Sigmoid colon (tissue), 7 donors: ENCODE measurements around the gene CYB5R4. TPM values are rescaled to one million over a fixed set of nuclear protein-coding genes. Genes with fewer than 3 reads are reported as not detected.
A peak's percentile ranks its signal among the peaks of the same experiment; 100 is the strongest.

Experiments used
- DNase-seq: peaks from one replicate; pipeline ENCODE4 v3.0.0-alpha.2; 2019
- H3K27ac ChIP-seq, 4 donors: fragments of 200-600 bp; sonication (generic); one replicate each; pipeline ENCODE4 v1.5.1; 2016 to 2019; ENCODE audit warnings: mild to moderate bottlenecking in 1 of 4
- H3K27me3 ChIP-seq, 3 donors: fragments of 200-600 bp; sonication (generic); one replicate each; pipeline ENCODE4 v1.5.1; 2019; ENCODE audit warnings: mild to moderate bottlenecking in 1 of 3
- H3K36me3 ChIP-seq, 4 donors: fragments of 200-600 bp; sonication (generic); one replicate each; pipeline ENCODE4 v1.5.1; 2016 to 2019
- H3K4me1 ChIP-seq, 4 donors: fragments of 200-600 bp; sonication (generic); one replicate each; pipeline ENCODE4 v1.5.1; 2017 to 2019
- H3K4me3 ChIP-seq, 4 donors: fragments of 200-600 bp; sonication (generic); one replicate each; pipeline ENCODE4 v1.5.1; 2017 to 2019; ENCODE audit warnings: mild to moderate bottlenecking in 2 of 4, moderate library complexity in 1 of 4
- H3K9me3 ChIP-seq, 4 donors: fragments of 200-600 bp in 3 of 4; sonication (generic) in 3 of 4; one replicate each; pipeline versions ENCODE4 v1.5.1 to v1.6.1; 2013 to 2019
- EP300 ChIP-seq, 4 donors: sonication (generic); formaldehyde crosslinking; IDR thresholded peaks; one replicate each; pipeline ENCODE4 v1.6.1; 2017; ENCODE audit warnings: antibody characterized with exemption in 4 of 4
- POLR2A ChIP-seq, 2 donors: fragments of 450-650 bp; IDR thresholded peaks; one replicate each; pipeline ENCODE4 v1.6.1; 2016; ENCODE audit warnings: antibody characterized with exemption in 2 of 2, mild to moderate bottlenecking in 2 of 2, moderate library complexity in 2 of 2
- POLR2AphosphoS5 ChIP-seq, 4 donors: sonication (generic); formaldehyde crosslinking; IDR thresholded peaks; one replicate each; pipeline ENCODE4 v1.6.1; 2017; ENCODE audit warnings: antibody characterized with exemption in 4 of 4
- WGBS, 2 donors: extraction: QIAGEN DNeasy Blood & Tissue Kit; methylation state at CpG; one replicate each; pipeline ENCODE4 v1.1.7; 2013; 5-methylcytosine and 5-hydroxymethylcytosine counted together
- intact Hi-C: fragments of 100-400 bp; cut with DNase I; formaldehyde crosslinking; loops from one replicate; pipeline ENCODE4 v1.15.1; 2023
- polyA plus RNA-seq, 3 donors: library from polyadenylated mRNA; stranded (reverse); fragments of 200-250 nt; gene quantifications; one replicate each; pipeline ENCODE4 v1.2.3, GENCODE V29; 2013
- total RNA-seq, 4 donors: library from RNA; depleted of rRNA; stranded (reverse); fragments of >200 nt; gene quantifications; one replicate each; pipeline ENCODE4 v1.1.0, GENCODE V29; 2016
- TF ChIP-seq, protein P1 (sequence below), 4 experiments: fragments of 450-650 bp in 3 of 4; fragments of 200-600 bp in 1 of 4; IDR thresholded peaks; one replicate each; pipeline ENCODE4 v1.5.1; 2016 to 2019; ENCODE audit warnings: antibody characterized with exemption in 4 of 4, mild to moderate bottlenecking in 3 of 4, moderate library complexity in 2 of 4
- donor health status: healthy with polysubstance abuse.
- donor health status: Bipolar disorder and iron deficiency.
- donor health status: healthy.

The CYB5R4 gene
- total and polyA plus RNA-seq, 7 donors = 9.7 to 35.6 (median 14.3) TPM

DNA sequence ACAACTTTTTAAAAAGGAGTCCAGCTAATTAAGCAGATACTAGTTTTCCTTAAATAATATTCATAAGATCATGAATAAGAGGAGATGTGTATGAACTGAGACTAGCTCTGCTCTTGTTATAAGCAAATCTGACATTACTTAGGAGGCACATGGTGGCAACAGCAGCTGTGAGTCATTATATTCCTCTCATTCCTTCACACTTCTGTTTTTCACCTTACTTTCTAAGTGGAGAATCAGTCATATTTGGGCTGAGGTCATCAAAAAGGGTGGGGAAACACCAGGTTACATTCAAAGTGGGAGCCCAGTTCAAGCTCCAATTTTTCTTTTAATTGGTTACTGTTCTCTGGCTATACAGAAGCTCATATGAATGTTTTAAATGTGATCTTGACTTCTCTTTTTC is 12.3 kb upstream of the CYB5R4 start:
- H3K27me3 ChIP-seq = no peaks in the 10 kb centered on the region
- intact Hi-C loops = no loop called here
- TF ChIP-seq, protein P1, sequence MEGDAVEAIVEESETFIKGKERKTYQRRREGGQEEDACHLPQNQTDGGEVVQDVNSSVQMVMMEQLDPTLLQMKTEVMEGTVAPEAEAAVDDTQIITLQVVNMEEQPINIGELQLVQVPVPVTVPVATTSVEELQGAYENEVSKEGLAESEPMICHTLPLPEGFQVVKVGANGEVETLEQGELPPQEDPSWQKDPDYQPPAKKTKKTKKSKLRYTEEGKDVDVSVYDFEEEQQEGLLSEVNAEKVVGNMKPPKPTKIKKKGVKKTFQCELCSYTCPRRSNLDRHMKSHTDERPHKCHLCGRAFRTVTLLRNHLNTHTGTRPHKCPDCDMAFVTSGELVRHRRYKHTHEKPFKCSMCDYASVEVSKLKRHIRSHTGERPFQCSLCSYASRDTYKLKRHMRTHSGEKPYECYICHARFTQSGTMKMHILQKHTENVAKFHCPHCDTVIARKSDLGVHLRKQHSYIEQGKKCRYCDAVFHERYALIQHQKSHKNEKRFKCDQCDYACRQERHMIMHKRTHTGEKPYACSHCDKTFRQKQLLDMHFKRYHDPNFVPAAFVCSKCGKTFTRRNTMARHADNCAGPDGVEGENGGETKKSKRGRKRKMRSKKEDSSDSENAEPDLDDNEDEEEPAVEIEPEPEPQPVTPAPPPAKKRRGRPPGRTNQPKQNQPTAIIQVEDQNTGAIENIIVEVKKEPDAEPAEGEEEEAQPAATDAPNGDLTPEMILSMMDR (IDR thresholded peaks at IDR 0.05) = no peak
- no peak for TF ChIP-seq EP300 (IDR thresholded peaks at IDR 0.05)
- no peak for TF ChIP-seq POLR2A (IDR thresholded peaks at IDR 0.05)
- TF ChIP-seq POLR2AphosphoS5 (IDR thresholded peaks at IDR 0.05) = no peak
- no peak overlapping the region for H3K4me3 ChIP-seq
- H3K27ac ChIP-seq = no peak overlapping the region
- H3K36me3 ChIP-seq = no peaks in the 10 kb centered on the region
- DNase-seq = no peak
- H3K4me1 ChIP-seq = no peaks in the 10 kb centered on the region
- no peaks in the 10 kb centered on the region for H3K9me3 ChIP-seq

DNA sequence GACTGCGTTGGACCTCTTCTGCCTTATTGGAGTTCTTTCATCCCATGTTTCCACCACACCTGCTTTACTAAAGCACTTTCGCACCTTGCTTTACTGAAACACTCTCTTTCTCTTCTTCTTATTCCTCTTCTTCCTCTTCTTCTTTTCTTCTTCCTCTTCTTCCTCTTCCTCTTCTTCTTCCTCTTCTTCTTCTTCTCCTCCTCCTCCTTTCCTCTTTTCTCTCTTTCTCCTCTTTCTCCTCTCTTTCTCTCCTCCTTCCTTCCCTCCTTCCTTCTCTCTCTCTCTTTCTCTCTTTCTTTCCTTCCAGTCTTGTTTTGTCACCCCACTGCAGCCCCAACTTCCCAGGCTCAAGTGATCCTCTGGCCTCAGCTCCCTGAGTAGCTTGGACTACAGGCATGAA is 10.4 kb upstream of the CYB5R4 start:
- no peaks in the 10 kb centered on the region for H3K9me3 ChIP-seq
- no peak for DNase-seq
- peaks cover 0 to 18% (median 11%) of the 10 kb centered on the region in 4 donors for H3K4me1 ChIP-seq
- intact Hi-C loops = no loop called here
- no peaks in the 10 kb centered on the region for H3K36me3 ChIP-seq
- H3K27me3 ChIP-seq = peaks cover 0 to 10% (median 0%) of the 10 kb centered on the region in 3 donors
- no peak overlapping the region for H3K27ac ChIP-seq
- H3K4me3 ChIP-seq = no peak overlapping the region
- TF ChIP-seq POLR2A (IDR thresholded peaks at IDR 0.05) (no peak), POLR2AphosphoS5 (IDR thresholded peaks at IDR 0.05) (no peak), EP300 (IDR thresholded peaks at IDR 0.05) (no peak)
- TF ChIP-seq, protein P1 (IDR thresholded peaks at IDR 0.05) = no peak
- WGBS, 2 donors = 72 to 82% methylated on average over 2 of the region's 2 CpGs

DNA sequence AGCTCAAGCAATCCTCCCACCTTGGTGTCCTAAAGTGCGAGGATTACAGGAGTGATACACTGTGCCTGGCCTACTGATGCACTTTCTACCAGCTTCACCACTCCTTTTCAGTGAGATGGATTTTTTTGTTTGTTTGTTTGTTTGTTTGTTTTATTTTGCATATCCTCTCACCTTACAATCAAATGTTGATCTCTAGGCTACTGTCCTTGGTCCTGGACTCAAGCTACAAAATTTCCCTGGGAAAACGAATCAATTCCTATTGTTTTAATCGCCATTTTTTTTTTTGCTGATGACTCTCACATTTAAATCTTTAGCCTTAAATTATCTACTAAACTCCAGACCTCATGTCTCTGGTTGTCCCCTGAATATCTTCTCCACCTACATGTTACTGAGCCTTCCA is 9.9 kb upstream of the CYB5R4 start:
- 80 to 84% methylated on average over 3 of the region's 3 CpGs for WGBS, 2 donors
- TF ChIP-seq POLR2AphosphoS5 (IDR thresholded peaks at IDR 0.05) (no peak), POLR2A (IDR thresholded peaks at IDR 0.05) (no peak), EP300 (IDR thresholded peaks at IDR 0.05) (no peak)
- TF ChIP-seq, protein P1 (IDR thresholded peaks at IDR 0.05) = no peak
- no peaks in the 10 kb centered on the region for H3K36me3 ChIP-seq
- intact Hi-C loops = no loop called here
- H3K9me3 ChIP-seq = no peaks in the 10 kb centered on the region
- H3K27ac ChIP-seq = no peak overlapping the region
- no peak overlapping the region for H3K4me3 ChIP-seq
- H3K27me3 ChIP-seq = peaks cover 0 to 10% (median 0%) of the 10 kb centered on the region in 3 donors
- DNase-seq = no peak
- peaks cover 0 to 21% (median 11%) of the 10 kb centered on the region in 4 donors for H3K4me1 ChIP-seq

DNA sequence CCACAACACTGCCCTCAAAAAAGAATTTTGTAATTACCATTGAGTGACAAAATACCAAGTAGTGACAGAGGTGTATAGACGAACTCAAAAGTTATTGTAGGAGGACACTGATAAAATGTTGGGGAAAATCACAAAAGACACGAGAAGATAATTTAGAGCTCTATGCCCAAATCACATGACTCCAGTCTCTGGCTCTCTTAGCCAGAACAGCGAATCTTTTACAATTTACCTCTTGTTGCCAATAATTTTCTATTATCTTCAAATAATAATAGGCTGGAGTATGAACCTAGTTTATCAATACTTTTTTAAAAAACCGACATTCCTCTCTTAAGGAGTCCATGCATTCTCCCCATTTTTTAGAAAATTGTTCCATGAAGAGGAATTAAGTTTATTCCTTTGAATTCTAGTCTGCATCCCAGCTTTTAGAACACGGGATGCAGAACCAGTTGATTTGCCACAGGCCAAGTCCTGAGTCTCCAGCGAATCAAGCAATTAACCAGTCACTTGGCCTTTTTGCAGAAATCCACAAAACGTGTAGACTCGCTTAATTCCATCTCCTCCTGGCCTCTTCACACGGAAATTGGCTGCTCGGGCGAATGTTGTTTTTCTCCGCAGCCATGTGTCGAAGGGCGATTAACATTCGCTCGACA is 6.8 kb upstream of the CYB5R4 start:
- peak overlapping the region in 2 of 4 donors; percentile 26 to 37 for H3K27ac ChIP-seq
- DNase-seq = no peak
- no peaks in the 10 kb centered on the region for H3K9me3 ChIP-seq
- H3K4me3 ChIP-seq = peak overlapping the region; percentile 34 to 64 (median 54)
- H3K36me3 ChIP-seq = no peaks in the 10 kb centered on the region
- peaks cover 0 to 10% (median 0%) of the 10 kb centered on the region in 3 donors for H3K27me3 ChIP-seq
- WGBS, 2 donors = 12 to 15% methylated on average over 16 of the region's 16 CpGs
- TF ChIP-seq, protein P1 (IDR thresholded peaks at IDR 0.05) = no peak
- no peak for TF ChIP-seq POLR2AphosphoS5 (IDR thresholded peaks at IDR 0.05)
- no peak for TF ChIP-seq POLR2A (IDR thresholded peaks at IDR 0.05)
- no peak for TF ChIP-seq EP300 (IDR thresholded peaks at IDR 0.05)
- intact Hi-C loops = no loop called here
- peaks cover 0 to 21% (median 11%) of the 10 kb centered on the region in 4 donors for H3K4me1 ChIP-seq
